G401 (cell line): ENCODE data around the gene ATRX. TPM values are rescaled to one million over a fixed set of nuclear protein-coding genes. Genes with fewer than 3 reads are reported as not detected.
"Not testable (repeated sequence)": the region's sequence is repeated elsewhere in the genome, so short reads cannot be mapped to it uniquely, and the experiment has no call there.

Experiments used
- DNase-seq: peaks from one replicate; pipeline ENCODE4 v3.0.0-alpha.2; 2015; ENCODE audit warnings: low spot score
- in situ Hi-C: cut with HindIII; loops from 2 replicates; pipeline ENCODE4 v1.10.0; 2016; ENCODE audit warnings: low sequenced_read_pairs, mixed read lengths
- total RNA-seq: library from RNA; depleted of rRNA; stranded (reverse); fragments of >200 nt; shearing (Covaris generic); gene quantifications from 2 replicates; pipeline ENCODE4 v1.2.3, GENCODE V29; 2014

Gene ATRX
- total RNA-seq, 1 experiment from 2014 or later = 40.4 TPM

GRCh38 chrX:77743720-77744119 lies 42.3 kb downstream of the ATRX start:
- no peak for DNase-seq
- in situ Hi-C loops = no loop called here

GRCh38 chrX:77742788-77743476 lies 43.1 kb downstream of the ATRX start:
- in situ Hi-C loops = no loop called here
- DNase-seq = peak; percentile 17

DNA sequence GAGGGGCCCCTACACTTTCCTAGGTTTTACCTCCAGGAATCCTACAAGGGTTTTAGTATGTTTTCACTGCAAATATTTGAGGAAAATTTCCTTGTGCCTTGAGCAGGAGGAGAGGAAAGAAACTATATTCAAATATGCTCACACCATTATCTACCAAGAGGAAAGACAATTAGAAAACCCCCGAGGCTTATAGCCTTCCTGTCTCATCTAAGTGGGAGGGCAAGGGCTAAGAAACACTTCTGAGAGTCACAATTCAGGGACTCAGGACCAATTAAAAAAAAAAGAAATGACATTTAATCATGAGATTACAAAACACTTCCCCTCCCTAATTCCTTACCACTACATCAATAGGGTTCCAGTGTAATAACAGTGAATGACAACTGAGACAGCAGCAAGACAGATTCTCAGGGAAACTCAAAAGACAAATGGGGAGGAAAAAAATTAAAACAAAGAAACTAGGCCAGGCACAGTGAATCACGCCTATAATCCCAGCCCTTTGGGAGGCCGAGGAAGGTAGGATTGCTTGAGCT lies 45.6 kb downstream of the ATRX start:
- DNase-seq = no peak
- in situ Hi-C loops = no loop called here

GRCh38 chrX:77733342-77733741 lies 52.7 kb downstream of the ATRX start:
- in situ Hi-C loops = no loop called here
- DNase-seq = no peak

- no peak for DNase-seq
- in situ Hi-C loops = no loop called here
Observed at GRCh38 chrX:77731821-77732419, 54.1 kb downstream of the ATRX start.

- in situ Hi-C loops, DNase-seq: not testable (repeated sequence)
Observed at GRCh38 chrX:77726095-77726494, 59.9 kb downstream of the ATRX start.

DNA sequence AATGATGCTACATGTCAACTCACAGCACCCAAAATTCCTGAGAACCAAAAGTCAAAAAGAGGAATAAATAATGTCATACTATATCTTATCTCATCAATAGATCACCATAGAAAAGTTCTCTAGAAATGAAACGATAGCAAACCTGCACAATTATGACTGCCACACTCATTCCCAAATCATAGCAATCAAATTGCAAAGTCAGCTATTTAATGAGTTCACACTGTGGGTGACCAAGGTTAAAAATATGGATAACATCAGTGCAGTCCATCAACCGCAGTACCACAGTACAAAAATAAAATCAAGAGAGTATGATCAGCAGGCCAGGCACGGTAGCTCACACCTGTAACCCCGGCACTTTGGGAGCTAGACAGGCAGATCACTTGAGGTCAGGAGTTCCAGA lies 62.3 kb downstream of the ATRX start:
- in situ Hi-C loops = no loop called here
- DNase-seq = no peak

DNA sequence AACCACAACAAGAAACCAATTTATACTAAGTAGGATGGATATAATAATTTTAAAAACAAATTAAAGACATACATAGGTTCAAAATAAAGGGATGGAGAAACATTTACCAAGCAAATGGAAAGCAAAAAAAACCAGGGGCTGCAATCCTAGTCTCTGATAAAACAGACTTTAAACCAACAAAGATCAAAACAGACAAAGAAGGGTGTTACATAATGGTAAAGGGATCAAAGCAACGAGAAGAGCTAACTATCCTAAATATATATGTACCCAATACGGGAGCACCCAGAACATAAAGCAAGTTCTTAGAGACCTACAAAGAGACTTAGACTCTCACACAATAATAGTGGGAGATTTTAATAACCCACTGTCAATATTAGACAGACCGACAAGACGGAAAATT lies 66.6 kb downstream of the ATRX start:
- no peak for DNase-seq
- in situ Hi-C loops = no loop called here

GRCh38 chrX:77704881-77705280 lies 81.1 kb downstream of the ATRX start:
- in situ Hi-C loops = no loop called here
- DNase-seq = no peak

DNA sequence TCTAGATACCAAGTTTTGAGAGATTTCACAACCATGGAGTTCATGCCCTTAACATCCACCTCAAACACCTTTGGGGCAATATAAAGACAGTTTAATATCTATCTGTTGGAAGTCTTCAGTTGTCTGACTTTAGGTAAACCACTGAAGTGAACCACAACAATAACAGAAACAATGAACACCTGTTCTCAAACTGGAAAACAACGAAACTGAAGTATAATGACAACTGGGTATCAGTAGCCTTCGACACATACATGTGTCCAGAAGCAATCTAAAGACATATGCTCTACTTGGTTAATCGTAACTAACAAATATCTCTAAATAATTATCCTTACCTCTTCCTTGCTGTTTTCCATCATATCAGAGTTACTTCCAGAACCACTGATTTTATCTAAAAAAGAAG lies 87.8 kb downstream of the ATRX start:
- in situ Hi-C loops = no loop called here
- DNase-seq = no peak

DNA sequence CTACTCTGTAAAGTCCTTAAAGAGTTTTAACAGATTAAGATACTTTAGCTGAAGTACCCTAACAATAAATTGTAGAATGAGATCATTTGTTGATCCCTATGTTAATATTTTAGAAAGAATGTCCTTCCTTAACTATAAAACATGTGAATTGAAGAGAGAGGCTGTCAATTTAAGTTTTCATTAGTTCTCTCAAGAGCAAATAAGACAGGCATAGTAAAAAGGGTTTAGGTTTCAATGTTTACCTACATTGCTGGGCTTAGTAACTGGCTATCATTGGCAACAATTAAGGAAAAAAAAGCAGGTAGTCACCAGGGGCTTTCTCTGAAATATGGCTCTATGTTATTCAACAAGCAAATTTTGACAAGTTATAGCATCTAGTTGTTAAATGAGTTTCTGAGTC lies 91.5 kb downstream of the ATRX start:
- in situ Hi-C loops = no loop called here
- DNase-seq = no peak

GRCh38 chrX:77693594-77693993 lies 92.4 kb downstream of the ATRX start:
- in situ Hi-C loops = no loop called here
- no peak for DNase-seq

DNA sequence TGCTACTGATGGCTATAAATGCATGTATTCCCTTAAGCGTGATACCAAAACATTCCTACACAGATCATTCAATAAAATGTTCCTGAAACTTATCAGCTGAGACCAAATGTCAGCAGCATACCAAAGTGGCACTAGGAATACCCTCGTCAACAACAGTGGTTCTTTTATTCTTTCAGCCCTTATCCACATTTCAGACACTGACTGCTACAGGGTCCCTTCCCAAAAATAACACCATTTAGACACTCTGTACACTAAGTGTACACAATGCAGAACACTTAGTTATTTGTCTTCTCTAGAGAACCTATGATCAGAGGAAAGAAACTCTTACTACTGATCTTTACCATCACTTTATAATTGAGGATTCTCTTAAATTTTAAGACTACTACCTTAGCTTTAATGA lies 94.1 kb downstream of the ATRX start:
- in situ Hi-C loops = no loop called here
- no peak for DNase-seq

DNA sequence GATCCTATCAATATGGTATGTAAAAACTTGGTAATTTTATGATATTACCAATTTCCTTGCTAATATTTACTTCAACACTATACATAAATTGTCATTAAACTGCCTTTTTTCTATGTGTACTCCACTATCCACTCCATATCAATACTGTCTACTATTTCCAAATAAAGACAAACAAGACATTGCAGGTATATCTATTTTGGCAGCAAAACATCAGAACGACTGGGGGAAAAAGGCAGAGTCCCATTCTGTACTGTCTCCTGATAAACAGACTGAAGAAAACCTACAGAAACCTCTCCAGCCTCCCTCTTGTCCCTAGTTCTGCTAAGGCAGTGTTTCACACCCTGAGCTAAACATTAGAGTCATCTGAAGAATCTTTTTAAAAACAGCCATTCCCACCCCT lies 96.6 kb downstream of the ATRX start:
- in situ Hi-C loops = no loop called here
- DNase-seq = no peak

- DNase-seq, in situ Hi-C loops: not testable (repeated sequence)
Observed at GRCh38 chrX:77685683-77686082, 100.3 kb downstream of the ATRX start.

DNA sequence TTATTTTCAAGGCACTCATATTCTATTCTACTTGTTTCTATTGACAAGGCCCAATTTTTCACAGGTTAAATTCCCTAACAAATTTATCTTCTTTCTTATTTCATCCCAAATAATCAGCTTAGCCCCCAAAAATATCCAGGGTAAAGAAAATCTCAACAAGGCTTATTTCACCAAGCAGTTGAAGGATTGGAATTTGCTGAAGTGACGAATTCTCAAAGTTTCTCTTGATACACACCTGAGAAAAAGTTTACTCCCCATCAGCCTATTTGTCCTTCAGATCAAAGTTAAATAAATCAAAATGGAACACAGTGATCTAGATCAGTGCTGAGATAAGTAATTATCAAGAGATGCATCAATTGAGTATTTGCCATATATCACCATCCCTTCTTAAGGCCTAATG lies 106.9 kb downstream of the ATRX start:
- no peak for DNase-seq

GRCh38 chrX:77675986-77676385 lies 110.0 kb downstream of the ATRX start:
- no peak for DNase-seq
- in situ Hi-C loops = no loop called here

More for the DNA sequence above, 106.9 kb downstream of the ATRX start:
- in situ Hi-C loops = no loop called here

GRCh38 chrX:77668391-77669237 lies 117.4 kb downstream of the ATRX start:
- in situ Hi-C loops = no loop called here
- no peak for DNase-seq

DNA sequence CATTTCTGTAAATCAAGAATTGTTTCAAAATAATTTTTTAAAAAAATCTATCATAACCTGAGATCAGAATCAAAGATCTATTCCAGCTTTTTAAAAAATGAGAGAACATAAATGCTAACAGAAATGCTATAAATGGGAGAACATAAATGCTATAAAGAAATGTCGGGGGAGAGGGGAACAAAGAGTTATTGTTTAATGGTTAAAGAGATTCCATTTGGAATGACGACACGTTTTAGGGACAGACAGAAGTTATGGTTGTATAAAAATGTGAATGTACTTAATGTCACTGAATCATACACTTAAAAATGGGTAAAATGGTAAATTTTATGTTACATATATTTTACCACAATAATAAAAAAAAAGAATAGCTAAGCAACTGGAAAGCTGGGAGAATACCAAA lies 127.1 kb downstream of the ATRX start:
- DNase-seq = no peak
- in situ Hi-C loops = no loop called here

DNA sequence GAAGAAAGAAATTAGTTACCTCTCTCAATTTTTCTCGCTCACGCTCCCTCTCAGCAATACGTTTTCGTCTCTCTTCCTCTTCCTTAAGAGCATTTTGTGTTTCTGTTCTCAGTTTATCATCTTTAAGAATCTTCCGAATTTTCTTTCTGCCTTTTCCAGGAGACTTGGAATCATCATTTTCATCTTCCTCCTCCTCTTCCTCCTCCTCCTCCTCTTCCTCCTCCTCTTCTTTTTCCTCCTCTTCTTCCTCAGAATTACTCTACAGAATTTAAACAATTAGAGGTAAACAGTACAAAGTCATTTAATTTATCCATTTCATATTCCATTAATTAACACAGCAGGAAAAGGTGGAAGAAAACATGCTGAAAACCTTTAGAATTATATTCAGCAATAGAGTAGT lies 133.9 kb downstream of the ATRX start:
- in situ Hi-C loops = no loop called here
- DNase-seq = no peak
